ENCODE results near the gene GRIK4.

DNA sequence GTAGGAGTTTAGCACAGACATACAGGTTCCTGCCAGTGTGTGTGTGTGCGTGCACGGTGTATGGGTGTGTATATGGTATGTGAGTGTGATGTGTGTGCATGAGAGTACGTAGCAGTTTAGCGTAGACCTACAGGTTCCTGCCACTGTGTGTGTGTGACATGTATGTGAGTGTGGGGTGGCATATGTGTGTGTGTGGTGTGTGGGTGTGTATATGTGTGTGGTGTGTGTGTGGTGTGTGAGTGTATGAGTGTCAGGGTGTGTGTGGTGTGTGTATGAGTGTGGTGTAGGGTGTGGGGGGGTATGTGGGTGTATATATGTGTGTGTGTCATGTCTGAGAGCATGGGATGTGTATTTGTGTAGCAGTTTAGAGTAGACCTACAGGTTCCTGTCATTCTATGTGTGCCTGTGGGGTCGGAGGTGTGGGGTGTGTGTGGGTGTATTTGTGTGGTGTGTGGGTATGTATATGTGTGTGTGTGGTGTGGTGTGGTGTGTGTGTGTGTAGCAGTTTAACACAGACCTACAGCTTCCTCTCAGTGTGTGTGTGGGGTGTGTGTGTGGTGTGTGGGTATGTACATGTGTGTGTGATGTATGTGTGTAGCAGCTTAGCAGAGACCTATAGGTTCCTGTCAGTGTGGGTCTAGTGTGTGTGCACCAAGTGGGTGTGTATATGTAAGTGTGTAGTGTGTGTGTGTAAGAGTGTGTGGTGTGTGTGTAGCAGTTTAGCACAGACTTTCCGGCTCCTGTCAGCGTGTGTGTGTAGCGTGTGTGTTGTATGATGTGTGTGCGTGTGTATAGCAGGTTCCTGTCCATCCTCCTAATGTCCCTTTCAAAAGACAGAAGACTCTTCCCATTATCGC lies 480.5 kb downstream of the GRIK4 start:
- TF ChIP-seq USF2 (IDR thresholded peaks at IDR 0.05; ENCODE audit: borderline replicate concordance, low read depth, low read length) (no peak), TCF12 (IDR thresholded peaks at IDR 0.05) (no peak), POLR2AphosphoS5 (IDR thresholded peaks at IDR 0.05; ENCODE audit: low read depth, low read length) (no peak), RCOR1 (IDR thresholded peaks at IDR 0.05; ENCODE audit: low read length) (no peak), SIN3A (IDR thresholded peaks at IDR 0.05; ENCODE audit: borderline replicate concordance, low read depth, low read length) (no peak), EP300 (IDR thresholded peaks at IDR 0.05; ENCODE audit: borderline replicate concordance in 1 of 2, low read depth in 1 of 2, low read length in 1 of 2) (no peak)
- TF ChIP-seq, protein P1, sequence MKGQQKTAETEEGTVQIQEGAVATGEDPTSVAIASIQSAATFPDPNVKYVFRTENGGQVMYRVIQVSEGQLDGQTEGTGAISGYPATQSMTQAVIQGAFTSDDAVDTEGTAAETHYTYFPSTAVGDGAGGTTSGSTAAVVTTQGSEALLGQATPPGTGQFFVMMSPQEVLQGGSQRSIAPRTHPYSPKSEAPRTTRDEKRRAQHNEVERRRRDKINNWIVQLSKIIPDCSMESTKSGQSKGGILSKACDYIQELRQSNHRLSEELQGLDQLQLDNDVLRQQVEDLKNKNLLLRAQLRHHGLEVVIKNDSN (IDR thresholded peaks at IDR 0.05; ENCODE audit: borderline replicate concordance, low read depth), result no peak
- TF ChIP-seq, protein P2, sequence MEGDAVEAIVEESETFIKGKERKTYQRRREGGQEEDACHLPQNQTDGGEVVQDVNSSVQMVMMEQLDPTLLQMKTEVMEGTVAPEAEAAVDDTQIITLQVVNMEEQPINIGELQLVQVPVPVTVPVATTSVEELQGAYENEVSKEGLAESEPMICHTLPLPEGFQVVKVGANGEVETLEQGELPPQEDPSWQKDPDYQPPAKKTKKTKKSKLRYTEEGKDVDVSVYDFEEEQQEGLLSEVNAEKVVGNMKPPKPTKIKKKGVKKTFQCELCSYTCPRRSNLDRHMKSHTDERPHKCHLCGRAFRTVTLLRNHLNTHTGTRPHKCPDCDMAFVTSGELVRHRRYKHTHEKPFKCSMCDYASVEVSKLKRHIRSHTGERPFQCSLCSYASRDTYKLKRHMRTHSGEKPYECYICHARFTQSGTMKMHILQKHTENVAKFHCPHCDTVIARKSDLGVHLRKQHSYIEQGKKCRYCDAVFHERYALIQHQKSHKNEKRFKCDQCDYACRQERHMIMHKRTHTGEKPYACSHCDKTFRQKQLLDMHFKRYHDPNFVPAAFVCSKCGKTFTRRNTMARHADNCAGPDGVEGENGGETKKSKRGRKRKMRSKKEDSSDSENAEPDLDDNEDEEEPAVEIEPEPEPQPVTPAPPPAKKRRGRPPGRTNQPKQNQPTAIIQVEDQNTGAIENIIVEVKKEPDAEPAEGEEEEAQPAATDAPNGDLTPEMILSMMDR (IDR thresholded peaks at IDR 0.05), result no peak

Measured in SK-N-SH (cell line).